Measurements from ENCODE around the gene RNASE13.

DNA sequence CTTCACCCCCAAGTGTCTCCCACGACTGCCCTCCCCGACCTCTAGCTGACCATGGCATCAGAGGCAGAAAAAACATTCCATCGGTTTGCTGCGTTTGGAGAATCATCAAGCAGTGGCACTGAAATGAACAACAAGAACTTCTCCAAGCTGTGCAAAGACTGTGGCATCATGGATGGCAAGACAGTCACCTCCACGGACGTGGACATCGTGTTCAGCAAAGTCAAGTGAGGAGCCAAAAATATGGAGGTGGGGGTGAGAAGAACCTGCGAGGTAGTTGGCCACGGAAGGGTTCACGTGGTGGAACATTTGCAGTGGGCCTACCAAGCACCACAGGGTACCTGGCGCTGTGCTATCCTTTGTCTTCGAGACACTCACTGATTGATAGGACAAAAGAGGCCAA is 4.1 kb downstream of the RNASE13 start:
- TF ChIP-seq POLR2AphosphoS5 (IDR thresholded peaks at IDR 0.05; ENCODE audit: low read depth): no peak
- TF ChIP-seq, protein P1, sequence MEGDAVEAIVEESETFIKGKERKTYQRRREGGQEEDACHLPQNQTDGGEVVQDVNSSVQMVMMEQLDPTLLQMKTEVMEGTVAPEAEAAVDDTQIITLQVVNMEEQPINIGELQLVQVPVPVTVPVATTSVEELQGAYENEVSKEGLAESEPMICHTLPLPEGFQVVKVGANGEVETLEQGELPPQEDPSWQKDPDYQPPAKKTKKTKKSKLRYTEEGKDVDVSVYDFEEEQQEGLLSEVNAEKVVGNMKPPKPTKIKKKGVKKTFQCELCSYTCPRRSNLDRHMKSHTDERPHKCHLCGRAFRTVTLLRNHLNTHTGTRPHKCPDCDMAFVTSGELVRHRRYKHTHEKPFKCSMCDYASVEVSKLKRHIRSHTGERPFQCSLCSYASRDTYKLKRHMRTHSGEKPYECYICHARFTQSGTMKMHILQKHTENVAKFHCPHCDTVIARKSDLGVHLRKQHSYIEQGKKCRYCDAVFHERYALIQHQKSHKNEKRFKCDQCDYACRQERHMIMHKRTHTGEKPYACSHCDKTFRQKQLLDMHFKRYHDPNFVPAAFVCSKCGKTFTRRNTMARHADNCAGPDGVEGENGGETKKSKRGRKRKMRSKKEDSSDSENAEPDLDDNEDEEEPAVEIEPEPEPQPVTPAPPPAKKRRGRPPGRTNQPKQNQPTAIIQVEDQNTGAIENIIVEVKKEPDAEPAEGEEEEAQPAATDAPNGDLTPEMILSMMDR (conservative IDR thresholded peaks at IDR 0.05; ENCODE audit: low read depth in 2 of 2): no peak
- TF ChIP-seq EZH2 (IDR thresholded peaks at IDR 0.05; ENCODE audit: low read depth, unreplicated experiment): no peak
- no peak for TF ChIP-seq REST (IDR thresholded peaks at IDR 0.05; ENCODE audit: unreplicated experiment)
- no peak for TF ChIP-seq CREB1 (CRISPR knock-in tag; IDR thresholded peaks at IDR 0.05; ENCODE audit: low read depth)
